ENCODE data around the gene ZNF578.
A peak's percentile ranks its signal among the peaks of the same experiment; 100 is the strongest.
"Not testable (repeated sequence)": the region's sequence is repeated elsewhere in the genome, so short reads cannot be mapped to it uniquely, and the experiment has no call there.

The ZNF578 gene

GRCh38 chr19:52518646-52519045 lies 65.3 kb downstream of the ZNF578 start:
- DNase-seq = no peak

DNA sequence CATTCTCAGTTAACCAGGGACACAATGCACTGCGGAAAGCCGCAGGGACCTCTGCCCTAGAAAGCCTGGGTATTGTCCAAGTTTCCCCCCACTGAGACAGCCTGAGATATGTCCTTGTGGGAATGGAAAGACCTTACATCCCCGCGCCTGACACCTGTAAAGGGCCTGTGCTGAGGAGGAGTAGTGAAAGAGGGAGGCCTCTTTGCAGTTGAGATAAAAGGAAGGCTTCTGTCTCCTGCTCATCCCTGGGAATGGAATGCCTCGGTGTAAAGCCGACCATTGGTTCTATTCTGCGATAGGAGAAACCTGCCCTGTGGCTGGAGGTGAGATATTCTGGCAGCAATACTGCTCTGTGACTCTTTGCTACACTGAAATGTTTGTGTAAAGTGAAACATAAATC lies 65.8 kb downstream of the ZNF578 start:
- DNase-seq = not testable (repeated sequence)

DNA sequence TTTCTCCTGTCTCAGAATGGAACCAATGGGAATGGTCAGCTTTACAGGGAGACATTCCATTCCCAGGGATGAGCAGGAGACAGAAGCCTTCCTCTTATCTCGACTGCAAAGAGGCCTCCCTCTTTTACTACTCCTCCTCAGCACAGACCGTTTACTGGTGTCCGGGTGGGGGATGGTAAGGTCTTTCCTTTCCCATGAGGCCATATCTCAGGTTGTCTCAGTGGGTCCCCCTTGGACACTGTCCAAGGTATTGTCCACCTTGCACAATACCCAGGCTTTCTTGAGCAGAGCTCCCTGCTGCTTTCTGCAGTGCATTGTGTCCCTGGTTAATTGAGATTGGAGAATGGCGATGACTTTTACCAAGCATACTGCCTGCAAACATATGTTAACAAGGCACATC lies 66.7 kb downstream of the ZNF578 start:
- no peak for DNase-seq

DNA sequence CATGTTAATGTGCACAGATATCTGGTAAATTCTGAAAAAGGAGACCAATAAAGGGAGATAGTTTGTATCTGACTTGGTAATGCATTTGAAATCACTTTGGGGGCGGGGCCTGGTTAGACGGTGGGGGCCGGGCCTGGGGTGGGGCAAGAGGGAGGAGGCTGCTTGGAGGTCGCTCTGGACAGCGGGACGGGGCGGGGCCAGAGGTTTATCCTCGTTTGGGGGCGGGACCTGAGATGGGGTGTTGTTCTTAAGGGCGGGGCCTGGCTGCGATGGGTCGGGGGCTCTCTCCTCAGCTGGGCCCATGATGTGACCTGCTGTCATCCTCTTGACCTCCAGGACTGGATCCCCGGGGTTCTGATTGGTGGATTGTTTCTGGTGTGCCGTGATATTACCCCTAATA lies 69.2 kb downstream of the ZNF578 start:
- DNase-seq = no peak

DNA sequence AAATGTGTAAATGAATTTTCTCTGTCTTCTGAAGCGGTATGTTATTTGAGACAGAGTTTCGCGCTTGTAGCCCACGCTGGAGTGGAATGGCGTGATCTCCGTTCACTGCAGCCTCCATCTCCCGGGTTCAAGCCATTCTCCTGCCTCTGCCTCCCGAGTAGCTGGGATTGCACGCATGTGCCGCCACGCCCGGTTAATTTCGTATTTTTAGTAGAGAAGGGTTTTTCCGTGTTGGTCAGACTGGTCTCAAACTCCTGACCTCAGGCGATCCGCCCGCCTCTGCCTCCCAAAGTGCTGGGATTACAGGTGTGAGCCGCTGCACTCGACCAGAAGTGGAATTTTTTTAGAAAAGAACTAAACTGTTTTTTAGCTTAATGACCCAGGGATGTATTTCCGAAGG lies 70.7 kb downstream of the ZNF578 start:
- no peak for DNase-seq

- DNase-seq = peak; percentile 74
These were observed 74.0 kb downstream of the ZNF578 start, which contains the start of gene ZNF808 for GRCh38 chr19:52527134-52527955. Gene ZNF808, plus strand, starts transcription at chr19:52527668. Its CDS starts 15,617 bp downstream, at chr19:52543285.

DNA sequence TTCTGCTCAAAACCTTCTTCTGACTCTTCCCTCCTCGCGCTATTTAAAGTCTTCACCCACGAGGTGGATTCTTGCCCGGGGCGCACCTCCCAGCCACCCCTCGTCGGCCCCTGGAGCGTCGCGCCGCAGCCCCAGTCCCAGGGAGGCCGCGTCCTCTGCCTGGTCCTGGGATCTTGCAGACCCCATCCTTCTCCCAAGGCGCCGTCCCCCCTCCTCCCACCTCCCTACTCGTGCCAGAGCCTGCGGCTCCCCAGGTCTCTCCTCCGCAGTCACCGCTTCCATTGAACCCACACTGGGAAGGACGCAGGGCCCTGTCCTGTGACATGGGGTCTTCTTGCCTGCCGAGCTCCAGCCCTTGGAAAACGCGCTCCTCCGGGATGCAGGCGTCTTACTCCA lies 74.6 kb downstream of the ZNF578 start:
- DNase-seq = no peak

- DNase-seq = no peak
These were observed 79.1 kb downstream of the ZNF578 start for GRCh38 chr19:52532480-52532879.

- DNase-seq = no peak
These were observed 80.5 kb downstream of the ZNF578 start for GRCh38 chr19:52533901-52534300.

DNA sequence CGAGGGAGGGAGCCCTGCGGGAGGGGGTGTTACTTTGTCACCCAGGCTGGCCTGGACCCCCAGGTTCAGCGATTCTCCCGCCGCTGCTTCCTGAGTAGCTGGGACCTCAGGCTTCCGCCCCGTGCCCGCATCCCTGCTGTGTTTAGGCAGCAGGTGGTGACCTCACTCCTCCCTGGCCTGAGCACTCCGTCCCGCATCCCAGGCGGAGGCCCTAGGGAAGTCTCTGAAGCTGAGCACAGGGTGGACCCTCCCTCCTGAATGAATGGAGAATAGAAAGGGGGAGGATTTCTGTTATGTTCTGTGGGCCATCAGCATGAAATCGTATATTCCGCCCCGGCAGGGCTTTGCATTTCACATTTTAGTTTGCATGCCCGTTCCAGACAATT lies 82.0 kb downstream of the ZNF578 start:
- DNase-seq = not testable (repeated sequence)

- DNase-seq = peak; percentile 33
These were observed 82.6 kb downstream of the ZNF578 start for GRCh38 chr19:52535771-52536447.

- DNase-seq = no peak
These were observed 83.1 kb downstream of the ZNF578 start for GRCh38 chr19:52536448-52536800.

- not testable (repeated sequence) for DNase-seq
These were observed 85.5 kb downstream of the ZNF578 start for GRCh38 chr19:52538815-52539214.

- not testable (repeated sequence) for DNase-seq
These were observed 87.8 kb downstream of the ZNF578 start for GRCh38 chr19:52541176-52541575.

GRCh38 chr19:52541608-52542007 lies 88.3 kb downstream of the ZNF578 start:
- no peak for DNase-seq

DNA sequence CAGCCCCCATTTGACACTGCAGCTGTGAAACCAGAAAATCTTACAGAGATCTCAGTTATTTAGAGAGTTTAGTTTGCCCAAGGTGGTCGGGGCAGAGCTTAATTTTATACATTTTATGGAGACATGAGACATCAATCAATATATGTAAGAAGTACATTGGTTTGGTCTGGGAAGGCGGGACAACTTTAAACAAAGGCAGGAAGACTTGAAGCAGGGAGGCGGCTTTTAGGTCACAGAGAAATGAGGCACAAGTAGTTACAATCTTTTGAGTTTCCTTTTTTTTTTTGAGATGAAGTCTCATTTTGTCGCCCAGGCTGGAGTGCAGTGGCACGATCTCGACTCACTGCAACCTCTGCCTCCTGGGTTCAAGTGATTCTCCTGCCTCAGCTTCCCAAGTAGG lies 89.2 kb downstream of the ZNF578 start:
- not testable (repeated sequence) for DNase-seq

GRCh38 chr19:52542984-52543664 lies 89.8 kb downstream of the ZNF578 start:
- no peak for DNase-seq

DNA sequence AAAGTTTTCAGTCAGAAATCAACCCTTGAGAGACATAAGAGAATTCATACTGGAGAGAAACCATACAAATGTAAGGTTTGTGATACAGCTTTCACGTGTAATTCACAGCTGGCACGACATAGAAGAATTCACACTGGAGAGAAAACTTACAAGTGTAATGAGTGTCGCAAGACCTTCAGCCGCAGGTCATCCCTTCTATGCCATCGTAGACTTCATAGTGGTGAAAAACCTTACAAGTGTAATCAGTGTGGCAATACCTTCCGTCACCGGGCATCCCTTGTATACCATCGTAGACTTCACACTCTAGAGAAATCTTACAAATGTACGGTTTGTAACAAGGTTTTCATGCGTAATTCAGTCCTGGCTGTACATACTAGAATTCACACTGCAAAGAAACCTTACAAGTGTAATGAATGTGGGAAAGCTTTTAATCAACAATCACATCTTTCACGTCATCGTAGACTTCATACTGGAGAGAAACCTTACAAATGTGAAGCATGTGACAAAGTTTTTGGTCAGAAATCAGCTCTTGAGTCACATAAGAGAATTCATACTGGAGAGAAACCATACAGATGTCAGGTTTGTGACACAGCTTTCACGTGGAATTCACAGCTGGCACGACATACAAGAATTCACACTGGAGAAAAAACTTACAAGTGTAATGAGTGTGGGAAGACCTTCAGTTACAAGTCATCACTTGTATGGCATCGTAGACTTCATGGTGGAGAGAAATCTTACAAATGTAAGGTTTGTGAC lies 101.0 kb downstream of the ZNF578 start:
- DNase-seq = no peak

- no peak for DNase-seq
These were observed 104.1 kb downstream of the ZNF578 start for GRCh38 chr19:52557231-52557995.

DNA sequence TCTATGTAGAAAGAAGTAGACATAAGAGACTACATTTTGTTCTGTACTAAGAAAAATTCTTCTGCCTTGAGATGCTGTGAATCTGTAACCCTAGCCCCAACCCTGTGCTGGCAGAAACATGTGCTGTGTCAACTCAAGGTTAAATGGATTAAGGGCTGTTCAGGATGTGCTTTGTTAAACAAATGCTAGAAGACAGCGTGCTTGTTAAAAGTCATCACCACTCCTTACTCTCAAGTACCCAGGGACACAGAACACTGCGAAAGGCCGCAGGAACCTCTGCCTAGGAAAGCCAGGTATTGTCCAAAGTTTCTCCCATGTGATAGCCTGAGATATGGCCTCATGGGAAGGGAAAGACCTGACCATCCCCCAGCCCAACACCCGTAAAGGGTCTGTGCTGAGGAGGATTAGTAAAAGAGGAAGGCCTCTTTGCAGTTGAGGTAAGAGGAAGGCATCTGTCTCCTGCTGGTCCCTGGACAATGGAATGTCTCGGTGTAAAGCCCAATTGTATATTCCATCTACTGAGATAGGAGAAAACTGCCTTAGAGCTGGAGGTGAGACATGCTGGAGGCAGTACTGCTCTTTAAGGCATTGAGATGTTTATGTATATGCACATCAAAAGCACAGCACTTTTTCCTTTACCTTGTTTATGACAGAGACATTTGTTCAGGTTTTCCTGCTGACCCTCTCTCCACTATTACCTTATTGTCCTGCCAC lies 105.5 kb downstream of the ZNF578 start:
- not testable (repeated sequence) for DNase-seq

DNA sequence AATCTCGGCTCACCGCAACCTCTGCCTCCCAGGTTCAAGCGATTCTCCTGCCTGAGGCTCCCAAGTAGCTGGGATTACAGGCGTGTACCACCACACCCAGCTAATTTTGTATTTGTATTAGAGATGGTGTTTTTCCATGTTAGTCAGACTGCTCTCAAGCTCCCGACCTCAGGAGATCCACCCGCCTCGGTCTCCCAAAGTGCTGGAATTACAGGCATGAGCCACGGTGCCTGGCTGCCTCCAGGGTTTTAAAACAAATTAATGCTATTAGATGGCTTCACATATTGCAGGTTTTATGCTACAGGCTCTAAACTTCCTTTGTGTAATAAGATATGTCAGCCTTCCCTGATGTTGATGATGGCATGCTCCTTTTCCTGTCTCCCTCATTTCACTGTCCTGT lies 108.3 kb downstream of the ZNF578 start:
- DNase-seq = not testable (repeated sequence)

Data from NCI-H1092 (cell line).